ENCODE data around the gene TRIM24. TPM values are rescaled to one million over a fixed set of nuclear protein-coding genes. Genes with fewer than 3 reads are reported as not detected.

The TRIM24 gene
- total and polyA plus RNA-seq, 10 of the 15 experiments (the other 5 are each of a cell fraction or from before 2014, with no cell fraction given): 4.6 to 23.5 (median 13.6) TPM

- ChIA-PET CTCF (interaction anchor here (0.7 to 0.9 kb wide), 2 partner anchors 64 to 446 kb away, joined by 3 to 4 read pairs; no protein-coding TSS in a partner anchor), SMC1A (ENCODE audit: uncharacterized antibody, unreplicated experiment) (interaction anchor here (1.1 kb wide), 1 partner anchor 140 kb away, joined by 4 read pairs; no protein-coding TSS in a partner anchor), RAD21 (ENCODE audit: unreplicated experiment) (no interaction called here), POLR2A (no interaction called here)
- Histone ChIP-seq H3K9ac (ENCODE audit: control insufficient read depth, insufficient read depth, low read length) (no peak overlapping the region), H3K9me3 (replicated peaks; ENCODE audit: control insufficient read depth, insufficient read depth, low read length) (no peaks in the 10 kb centered on the region), H3K27me3 (replicated peaks in 1 of 2; ENCODE audit: control insufficient read depth in 2 of 2, insufficient read depth in 2 of 2, low read length in 1 of 2) (no peaks in the 10 kb centered on the region), H3K27ac (ENCODE audit: control insufficient read depth, insufficient read depth) (no peak overlapping the region), H3K36me3 (ENCODE audit: control insufficient read depth in 2 of 2, insufficient read depth in 2 of 2, low read length in 1 of 2) (no peaks in the 10 kb centered on the region), H4K20me1 (ENCODE audit: control insufficient read depth, insufficient read depth) (no peaks in the 10 kb centered on the region), H3K4me3 (no peak overlapping the region), H3K4me1 (ENCODE audit: control insufficient read depth, insufficient read depth, low read length) (no peaks in the 10 kb centered on the region), H2AFZ (ENCODE audit: control insufficient read depth, low read depth, low read length) (no peak overlapping the region), H3K79me2 (ENCODE audit: control insufficient read depth, insufficient read depth, low read length) (no peaks in the 10 kb centered on the region), H3K4me2 (ENCODE audit: control insufficient read depth, insufficient read depth) (no peak overlapping the region)
- ATAC-seq: no peak
- FAIRE-seq: no peak
- 66% methylated on average over 11 of the region's 11 CpGs for WGBS (ENCODE audit: insufficient coverage, insufficient replicate concordance, low lambda C conversion rate, missing lambda C conversion rate)
- TF ChIP-seq CBFB (IDR thresholded peaks at IDR 0.05; ENCODE audit: low read depth) (no peak), TAF1 (IDR thresholded peaks at IDR 0.05; ENCODE audit: borderline replicate concordance, low read depth, low read length) (no peak), MEF2B (IDR thresholded peaks at IDR 0.05; ENCODE audit: partially characterized antibody, poor library complexity, severe bottlenecking) (no peak), CUX1 (IDR thresholded peaks at IDR 0.05; ENCODE audit: insufficient replicate concordance, low read depth, low read length) (no peak), ATF3 (IDR thresholded peaks at IDR 0.05; ENCODE audit: borderline replicate concordance, extremely low read depth, low read depth, low read length) (no peak), CREB1 (IDR thresholded peaks at IDR 0.05; ENCODE audit: low read depth) (no peak), BACH1 (IDR thresholded peaks at IDR 0.05; ENCODE audit: borderline replicate concordance) (no peak), BRCA1 (IDR thresholded peaks at IDR 0.05; ENCODE audit: low read depth, low read length) (no peak), NFYA (IDR thresholded peaks at IDR 0.05; ENCODE audit: borderline replicate concordance, low read depth, low read length) (no peak), ZNF207 (IDR thresholded peaks at IDR 0.05; ENCODE audit: borderline replicate concordance) (no peak), SUPT20H (IDR thresholded peaks at IDR 0.05; ENCODE audit: borderline replicate concordance, control insufficient read depth, low read depth, low read length) (no peak), RAD51 (IDR thresholded peaks at IDR 0.05) (no peak), GABPA (IDR thresholded peaks at IDR 0.05; ENCODE audit: low read depth) (no peak)
- in situ Hi-C loops (cut with MboI) (no loop called here), intact Hi-C loops (cut with micrococcal nuclease; ENCODE audit: unreplicated experiment) (no loop called here)
- BruUV-seq (replicated peaks): no TSS peak
- no peak for DNase-seq (ENCODE audit: low read depth, low spot score)
These were observed 147.4 kb downstream of the TRIM24 start for GRCh38 chr7:138607216-138608126.

All from GM12878 (cell line).